NOMO-1 treated with DMSO at 0.1 percent for 48 hours (cell line): ENCODE data around the gene RBM17.
"Not testable (repeated sequence)": the region's sequence is repeated elsewhere in the genome, so short reads cannot be mapped to it uniquely, and the experiment has no call there.

Source experiments
- DNase-seq: peaks from one replicate; lab custom pipeline; 2025; ENCODE audit not compliant: unreplicated experiment; lab: John Stamatoyannopoulos, UW

RBM17 gene

DNA sequence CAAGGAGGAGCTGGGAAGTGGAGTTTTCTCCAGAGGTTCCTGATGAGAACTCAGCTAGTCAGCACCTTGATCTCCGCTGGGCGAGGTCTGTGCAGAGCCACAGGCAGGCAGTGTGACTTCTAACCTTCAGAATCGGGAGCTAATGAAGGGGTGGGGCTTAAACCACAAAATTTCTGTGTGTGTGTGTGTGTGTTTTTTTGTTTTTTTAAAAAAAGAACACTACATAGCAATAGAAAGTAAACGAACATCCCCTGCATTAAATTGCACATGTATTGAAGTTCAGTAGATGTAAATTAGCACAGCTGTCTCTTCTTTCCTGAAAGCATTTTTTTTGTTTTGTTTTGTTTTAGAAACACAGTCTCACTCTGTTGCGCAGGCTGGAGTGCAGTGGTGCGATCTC is 46.2 kb downstream of the RBM17 start:
- DNase-seq: no peak

DNA sequence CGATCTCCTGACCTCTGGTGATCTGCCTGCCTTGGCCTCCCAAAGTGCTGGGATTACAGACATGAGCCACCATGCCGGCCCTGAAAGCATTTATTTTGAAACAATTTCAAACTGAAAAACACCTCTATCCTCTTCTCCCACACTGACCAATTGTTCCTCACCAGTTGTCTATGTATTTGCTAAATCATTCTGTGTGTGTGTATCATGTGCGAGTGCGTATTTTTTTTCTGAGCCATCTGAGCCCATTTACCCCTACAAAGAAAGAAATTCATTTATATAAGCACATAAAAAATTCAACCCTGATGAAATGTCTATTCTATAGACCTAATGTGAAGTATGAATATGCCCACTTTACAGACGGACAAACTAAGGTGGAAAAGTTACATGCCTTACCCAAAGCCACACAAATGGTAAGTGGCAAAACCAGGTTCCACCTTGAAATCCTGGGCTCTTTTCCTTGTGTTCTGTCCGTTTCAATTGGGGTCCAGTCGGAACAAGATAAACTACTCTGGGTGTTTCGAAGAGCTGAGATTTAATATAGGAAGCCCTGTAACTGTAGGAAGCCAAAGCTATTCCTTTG is 46.8 kb downstream of the RBM17 start:
- DNase-seq: no peak

DNA sequence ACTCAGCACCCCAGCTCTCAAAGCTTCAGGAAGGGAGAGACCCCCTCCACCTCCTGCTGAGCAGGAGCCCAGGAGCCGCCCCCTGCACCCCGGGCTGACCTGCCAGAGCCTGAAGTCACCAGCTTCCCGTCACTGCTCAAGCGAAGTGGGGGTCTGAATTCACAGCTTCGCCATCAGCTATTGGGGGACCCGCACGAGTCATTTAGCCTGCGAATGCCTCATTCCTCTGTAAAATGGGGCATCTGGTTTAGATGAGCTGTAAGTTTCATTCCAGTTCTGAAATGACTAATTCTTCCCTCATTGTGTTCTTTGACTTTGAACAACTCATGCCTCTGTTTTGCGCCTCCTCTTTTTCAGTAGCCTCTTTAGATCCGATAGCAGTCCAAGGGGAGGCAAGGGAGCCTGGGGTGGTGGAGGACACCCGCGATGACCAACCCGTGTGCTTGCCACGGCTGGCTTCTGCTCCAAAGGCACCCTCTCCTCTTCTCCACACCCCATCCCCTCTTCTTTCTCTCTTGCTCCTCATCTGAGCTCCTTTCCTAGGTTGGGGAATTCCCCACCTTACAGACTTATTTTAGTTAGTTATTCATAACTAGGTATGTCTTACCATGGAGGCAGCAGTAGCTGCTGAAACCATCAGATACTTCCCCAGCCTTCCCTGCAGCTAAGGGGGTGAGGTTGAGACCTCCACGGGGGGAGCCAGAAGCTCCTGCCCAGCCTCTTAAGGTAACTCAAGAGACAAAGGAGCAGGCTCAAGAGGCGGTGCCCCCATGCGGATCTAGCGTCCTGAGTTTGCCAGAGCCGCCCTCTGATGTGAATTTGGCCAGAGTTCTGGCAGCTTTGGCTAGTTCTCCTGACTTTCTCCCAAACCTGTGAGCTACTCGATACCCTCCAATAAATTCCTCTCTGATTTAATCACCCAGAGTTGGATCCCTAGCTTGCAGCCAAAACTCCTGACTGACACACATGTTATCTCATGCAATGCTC is 47.7 kb downstream of the RBM17 start:
- DNase-seq: no peak

DNA sequence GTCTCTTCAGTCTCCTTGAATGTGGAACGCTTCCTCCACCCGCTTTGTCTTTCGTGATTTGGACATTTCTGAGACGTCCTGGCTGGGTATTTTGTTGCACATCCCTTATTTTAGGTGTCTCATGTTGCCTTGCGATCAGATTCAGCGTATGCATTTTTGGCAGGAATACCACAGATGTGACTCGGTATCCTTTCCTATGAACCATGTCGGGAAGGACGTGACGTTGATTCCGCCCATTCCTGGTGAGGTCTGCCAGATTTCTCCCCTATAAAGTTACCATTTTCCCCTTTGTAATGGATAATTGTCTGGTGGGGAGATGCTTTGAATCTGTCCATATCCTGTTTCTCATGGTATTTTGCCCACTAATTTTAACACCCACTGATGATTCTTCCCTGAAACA is 49.6 kb downstream of the RBM17 start:
- DNase-seq: no peak

DNA sequence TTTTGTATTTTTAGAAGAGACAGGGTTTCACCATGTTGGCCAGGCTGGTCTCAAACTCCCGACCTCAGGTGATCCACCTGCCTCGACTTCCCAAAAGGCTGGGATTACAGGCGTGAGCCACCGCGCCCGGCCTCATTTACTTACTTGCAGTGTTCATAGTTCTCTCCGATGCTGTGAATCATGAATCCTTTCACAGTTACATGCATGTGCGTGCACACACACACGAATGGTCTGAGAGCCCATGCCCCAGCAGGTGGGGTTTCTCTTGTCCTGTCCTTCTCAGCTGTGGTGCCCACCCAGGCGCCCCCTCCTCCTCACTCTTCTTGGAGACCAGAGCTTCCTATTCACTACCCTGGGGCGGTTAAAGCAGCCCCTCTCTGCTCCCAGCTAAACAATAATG is 50.6 kb downstream of the RBM17 start:
- DNase-seq: no peak

DNA sequence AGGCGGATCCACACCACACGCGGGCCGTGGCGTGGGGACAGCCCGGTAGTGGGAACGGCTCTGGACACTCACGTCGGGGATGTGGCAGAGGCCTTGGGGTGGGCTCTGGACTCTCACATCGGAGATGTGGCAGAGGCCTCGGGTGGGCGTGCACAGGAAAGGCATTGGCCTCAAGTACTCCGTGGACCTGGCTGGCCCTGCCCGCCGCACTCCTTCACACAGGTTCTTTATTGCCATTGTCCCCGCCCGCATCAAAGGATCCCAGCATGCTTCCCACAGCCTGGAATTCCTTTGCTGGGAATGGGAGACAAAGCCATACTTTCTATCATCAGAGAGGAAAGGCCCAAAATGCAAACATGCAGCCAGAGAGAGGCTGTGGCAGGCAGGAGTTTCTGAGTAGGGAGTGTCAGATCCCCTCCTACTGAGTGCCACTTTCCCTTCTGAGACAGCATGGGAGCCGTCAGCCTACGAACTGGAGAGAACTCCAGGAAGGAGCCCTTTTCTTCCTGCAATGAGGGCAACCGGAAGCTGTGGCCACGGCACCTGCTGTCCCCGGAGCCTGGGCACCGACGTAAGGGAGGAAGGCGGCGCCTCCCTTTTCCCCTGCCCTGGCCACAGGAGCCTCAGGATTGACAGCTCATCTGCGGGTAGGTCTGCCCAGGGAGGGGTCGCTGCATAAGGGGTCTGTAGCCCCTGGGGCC is 51.5 kb downstream of the RBM17 start:
- DNase-seq: no peak

DNA sequence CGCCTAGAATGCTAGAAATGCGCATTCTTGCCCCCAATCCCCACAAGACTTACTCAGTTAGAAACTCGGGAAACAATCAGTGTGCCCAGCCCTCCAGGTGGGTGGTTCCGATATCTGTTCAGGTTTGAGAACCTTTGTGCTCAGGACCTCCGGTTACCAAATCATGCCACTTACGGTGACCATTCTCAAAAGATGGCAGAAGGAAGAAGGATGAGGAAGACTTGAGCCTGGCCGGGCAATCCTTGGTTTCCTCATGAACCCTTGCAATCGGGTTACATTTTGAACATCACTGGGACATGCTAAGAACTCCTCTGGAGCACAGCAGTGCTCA is 52.1 kb downstream of the RBM17 start:
- no peak for DNase-seq

DNA sequence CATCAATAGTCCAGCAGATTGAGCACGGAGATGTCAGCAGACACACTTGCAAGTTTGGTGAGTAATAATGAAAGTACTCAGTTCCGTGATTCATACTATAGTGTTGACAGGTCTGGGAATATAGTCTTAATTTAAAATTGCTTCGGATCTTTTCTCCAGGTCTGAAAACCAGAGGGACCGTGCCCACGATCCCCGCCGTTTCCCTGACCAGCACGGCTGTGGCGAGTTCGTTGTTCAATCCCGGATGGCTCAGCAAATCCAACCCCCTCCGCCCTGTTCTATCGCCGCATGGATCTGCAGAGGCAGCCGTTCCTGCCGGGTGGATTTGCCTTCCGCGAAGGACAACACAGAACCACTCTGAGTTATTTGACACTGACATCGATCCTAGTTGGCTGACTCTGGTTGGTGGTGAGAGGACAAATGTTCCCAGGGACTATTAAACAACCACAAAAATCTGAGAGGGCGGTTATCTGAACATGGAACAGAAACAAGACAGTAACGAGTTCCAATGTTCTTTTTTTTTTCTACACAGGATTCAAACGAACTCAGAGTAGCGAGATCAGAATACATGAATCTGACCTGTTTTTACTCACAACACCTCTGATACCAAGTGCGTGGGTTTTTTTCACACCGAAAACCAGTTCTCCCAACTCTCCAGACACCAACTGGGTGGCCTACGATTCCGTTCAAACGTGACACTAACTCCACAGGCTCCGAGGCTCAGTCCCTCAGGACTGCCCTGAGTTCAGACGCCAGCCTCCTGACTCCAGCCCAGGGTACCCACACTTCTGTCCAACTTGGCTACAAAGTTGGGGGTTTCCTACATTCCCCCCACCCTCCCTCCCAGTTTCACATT is 52.7 kb downstream of the RBM17 start:
- DNase-seq: peak; percentile 72

DNA sequence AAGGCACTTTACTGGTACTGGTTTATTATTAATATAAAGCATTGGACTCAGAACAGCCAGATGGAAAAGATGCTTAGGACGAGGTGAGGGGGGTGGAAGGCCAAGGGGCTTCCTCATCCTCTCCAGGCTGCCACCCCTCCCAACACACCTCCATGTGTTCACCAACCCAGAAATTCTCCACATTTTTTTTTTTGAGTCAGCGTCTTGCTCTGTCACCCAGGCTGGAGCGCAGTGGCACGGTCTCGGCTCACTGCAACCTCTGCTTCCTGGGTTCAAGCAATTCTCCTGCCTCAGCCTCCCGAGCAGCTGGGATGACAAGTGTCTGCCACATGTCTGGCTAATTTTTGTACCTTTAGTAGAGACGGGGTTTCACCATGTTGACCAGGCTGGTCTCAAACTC is 53.4 kb downstream of the RBM17 start:
- DNase-seq: not testable (repeated sequence)

DNA sequence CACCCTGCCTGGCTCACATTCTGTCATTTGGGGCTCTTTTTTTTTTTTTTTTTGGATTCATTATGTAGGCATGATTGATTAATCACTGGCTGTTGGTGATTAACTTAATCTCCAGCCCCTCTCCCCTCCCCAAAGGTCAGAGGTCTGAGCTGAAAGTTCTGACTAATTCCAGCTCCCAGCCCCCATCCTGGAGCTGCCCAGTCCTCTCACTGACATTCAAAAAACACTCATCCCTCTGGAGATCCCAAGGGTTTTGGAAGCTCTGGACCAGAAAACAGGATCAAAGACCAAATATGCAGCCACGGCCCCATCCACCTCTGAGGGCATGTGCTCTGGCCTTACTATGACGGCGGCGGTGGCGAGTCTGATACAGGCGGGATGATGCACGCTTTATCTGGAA is 53.8 kb downstream of the RBM17 start:
- no peak for DNase-seq

DNA sequence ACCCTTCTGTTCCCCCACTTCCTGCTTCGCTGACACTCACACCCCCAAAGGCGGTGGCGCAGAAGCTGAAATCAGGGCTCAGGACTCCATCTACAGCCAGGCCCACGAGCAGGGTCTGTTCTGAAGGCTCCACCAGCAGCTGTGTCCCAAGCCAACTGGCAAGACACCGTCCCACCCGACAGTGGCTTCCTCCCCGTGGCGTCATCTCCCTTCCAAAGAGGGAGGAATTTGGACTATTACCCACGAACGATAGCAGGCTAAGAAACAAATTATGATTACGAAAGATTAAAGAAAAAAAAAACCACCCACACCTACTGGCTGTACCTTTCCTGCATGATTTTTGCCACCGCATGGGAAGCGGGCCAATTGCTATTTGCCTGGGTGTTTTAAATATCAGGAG is 54.3 kb downstream of the RBM17 start:
- no peak for DNase-seq

DNA sequence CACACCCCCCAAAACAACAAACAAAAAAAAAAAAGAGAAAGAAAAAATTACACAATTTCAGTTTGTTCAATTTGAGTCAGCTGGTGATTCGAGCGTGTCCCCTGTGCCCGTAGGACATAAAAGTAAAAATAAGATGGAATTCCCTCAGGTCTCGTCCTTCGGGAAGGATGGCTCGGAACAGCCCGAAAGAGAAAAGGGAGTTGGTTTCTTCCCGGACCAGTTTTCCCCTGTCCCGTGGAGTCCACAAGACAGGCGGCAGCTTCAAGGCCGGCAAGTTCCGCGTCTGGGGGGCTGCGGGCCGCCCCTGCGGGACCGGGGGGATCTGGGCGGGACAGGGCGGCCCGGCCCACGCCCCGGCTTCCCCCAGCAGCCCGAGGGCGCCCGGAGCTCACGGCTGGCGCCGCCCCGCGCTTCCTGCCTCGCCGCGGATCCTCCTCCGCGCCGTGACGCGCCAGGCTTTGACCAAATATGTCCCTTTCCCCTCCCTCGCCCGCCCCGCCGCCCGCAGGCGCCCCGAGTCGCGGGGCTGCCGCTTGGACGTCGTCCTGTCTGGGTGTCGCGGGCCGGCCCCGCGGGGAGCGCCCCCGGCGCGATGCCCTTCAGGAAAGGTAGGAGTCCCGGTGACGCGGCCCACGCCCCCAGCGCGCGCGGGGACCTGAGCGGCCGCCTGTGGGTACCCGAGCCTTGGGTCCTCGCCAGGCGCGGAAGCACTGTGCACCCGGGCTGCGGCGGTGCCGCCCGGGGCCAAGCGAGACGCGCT is 55.8 kb downstream of the RBM17 start:
- DNase-seq: peak; percentile 81

DNA sequence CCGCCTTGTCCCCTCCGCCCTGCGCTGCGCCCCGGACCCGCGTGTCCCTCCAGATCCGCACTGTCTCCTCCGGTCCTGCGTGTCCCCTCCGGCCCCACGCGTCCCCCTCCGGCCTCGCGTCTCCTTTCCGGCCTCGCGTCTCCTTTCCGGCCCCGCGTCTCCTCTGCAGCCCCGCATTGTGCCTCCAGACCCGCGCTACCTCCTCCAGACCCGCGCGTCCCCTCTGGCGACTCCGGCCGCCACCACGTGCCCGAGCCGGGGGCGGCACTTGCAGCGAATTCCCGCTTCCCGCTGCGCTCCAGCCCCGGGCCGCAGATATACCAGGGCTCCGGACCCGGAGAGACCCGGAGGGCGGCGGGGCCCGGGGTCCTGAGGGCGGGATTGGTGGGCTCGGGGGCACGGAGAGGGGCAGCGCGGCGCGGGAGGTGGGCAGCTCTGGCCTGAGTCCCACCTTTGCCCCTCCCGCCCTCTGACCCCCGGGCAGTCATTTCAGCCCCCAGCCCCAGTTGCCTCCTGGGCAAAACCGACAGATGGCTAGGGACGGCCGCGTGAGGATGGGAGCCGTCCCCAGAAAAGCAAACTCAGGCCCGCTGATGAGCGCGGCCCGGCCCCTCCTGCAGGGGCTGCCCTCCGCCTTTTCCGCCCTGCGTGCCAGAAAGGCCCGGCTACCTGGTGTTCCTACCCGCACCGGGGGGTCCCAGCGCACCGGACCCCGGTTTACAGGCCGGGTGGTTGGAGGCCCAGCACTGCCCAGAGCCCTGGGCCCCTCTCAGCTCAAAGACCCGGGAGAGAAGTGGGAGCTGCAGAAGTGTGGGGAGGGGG is 56.5 kb downstream of the RBM17 start:
- DNase-seq: no peak

DNA sequence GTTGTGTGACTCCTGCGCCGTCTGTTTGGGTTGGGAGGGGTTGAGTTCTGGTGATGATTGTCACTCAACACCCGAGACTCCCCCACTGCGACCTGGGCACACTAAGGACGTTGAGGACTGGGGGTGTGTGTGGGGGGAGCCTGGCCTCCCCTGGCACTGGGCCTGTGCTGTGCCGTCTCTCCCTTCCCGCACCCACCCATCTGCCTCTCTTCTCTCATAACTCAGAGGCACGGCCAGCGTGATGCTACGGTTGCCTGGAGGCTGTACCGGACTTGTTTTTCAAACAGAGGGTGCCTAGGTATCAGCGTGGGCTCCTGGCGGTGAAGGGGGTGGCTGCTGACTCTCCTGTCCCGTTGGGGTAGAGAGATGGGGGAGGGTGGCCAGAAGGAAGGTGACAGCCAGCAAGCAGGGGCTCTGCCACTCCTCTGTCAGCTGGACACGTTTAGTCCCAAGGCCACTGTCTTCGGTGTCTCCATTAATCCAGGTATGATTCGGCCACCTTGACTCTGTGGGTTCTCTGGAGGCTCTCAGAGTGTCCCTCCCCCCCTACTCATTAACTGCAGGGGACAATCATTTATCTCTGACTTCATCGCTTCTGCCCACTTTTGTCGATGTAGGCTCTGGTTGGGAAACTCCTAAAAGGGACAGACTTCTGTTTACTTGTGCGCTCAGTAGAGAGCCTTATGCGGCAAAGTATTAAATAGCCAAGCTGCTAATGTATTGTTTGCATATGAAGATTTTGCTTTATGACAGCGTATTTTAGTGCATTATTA is 57.4 kb downstream of the RBM17 start:
- no peak for DNase-seq

DNA sequence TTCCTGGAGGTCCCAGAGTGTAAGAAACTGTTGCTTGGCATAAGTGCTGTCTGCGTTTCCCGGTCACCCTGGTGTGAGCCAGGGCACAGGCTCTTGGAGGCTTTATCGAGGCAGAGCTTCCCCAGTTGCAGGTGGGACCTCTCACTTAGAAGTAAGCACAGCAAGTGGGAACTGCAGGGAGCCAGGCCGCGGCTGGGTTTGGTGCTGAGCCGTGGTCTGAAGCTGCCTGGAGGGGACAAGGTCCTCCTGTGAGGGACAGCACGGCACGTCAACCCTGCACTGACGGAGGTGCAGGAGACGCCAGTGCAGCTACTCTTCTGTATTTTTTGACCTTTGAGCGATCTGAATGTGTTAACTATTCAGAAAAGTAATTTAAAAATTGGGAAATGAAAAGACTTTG is 58.1 kb downstream of the RBM17 start:
- no peak for DNase-seq

DNA sequence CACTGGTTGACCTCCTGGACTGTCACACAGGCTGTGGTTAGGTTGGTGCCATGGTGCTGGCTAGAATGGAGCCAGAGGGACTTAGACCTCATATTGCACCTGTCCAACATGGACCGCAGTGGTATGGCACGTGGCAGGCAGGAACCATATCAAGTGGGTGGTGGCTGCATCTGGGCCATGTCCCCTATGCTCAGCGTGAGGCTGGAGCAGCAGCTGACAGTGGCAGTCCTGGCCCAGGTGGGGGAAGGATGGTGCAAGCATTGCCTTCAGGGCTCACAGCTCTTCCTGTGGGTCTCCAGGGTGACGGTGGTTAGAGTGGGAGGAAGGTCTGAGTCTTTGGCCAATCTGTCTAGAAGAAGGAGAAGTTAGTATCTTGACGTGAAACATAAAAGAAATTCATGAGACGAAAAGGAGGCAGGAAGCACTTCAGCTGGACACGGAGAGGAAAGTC is 59.4 kb downstream of the RBM17 start:
- DNase-seq: peak; percentile 84

DNA sequence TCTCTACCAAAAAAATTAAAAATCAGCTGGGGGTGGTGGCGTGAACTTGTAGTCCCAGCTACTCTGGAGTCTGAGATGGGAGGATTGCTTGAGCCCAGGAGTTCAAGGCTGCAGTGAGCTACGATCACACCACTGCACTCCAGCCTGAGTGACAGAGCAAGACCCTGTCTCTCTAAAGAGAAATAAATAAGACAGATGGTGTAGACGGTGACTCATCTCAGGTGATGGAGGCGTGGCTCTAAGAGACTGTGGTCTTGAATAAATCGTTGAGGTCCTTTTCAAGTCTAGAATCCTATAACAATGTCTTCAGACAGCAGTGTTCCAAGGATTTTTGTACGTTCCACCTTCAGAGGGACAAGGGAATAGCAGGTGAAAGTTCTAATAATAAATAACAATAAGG is 60.1 kb downstream of the RBM17 start:
- no peak for DNase-seq

DNA sequence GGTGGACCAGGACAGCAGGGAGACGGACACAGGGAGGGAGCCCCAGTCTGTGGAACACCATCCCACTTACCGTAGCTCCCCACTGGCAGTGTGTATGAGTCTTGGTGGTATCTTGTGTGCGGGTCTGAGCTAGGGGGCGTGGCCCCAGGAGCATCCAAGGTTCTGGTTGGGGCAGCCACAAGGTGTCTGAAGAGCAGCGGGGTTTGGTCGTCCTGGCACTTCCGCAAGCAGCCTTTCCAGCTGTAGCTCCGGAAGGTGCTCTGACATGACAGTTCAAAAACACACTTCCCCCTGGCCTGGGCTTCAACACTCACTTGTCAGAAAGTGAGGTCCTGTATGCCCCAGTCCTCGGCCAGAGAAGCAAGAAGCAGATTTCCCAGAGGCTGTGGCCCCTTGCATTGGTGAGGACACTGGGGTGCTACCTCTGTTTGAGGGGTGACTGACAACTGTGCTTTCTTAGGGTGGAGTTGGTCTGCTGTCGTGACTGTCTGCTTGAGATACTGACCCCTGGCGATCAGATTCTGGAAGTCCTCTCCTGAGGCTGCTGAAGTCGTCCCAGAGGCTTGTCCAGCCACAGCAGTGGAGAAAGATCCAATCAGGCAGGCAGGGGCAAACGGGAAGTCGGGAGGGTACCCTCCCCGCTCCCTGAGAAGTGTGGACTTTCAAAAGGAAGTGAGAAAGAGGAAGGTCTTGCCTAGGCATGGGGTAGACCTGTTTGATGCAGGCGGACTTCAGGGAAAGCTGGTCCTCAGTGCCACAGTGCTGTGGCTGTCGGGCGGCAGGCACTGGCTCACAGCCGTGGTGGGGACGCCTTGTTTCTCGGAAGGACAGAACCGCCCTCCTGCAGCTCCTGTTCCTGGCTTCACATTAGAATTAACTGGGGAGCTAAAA is 62.5 kb downstream of the RBM17 start:
- peak; percentile 88 for DNase-seq
